Tibial nerve (tissue), 4 donors: Measurements from ENCODE around the gene TBC1D8. TPM values are rescaled to one million over a fixed set of nuclear protein-coding genes. Genes with fewer than 3 reads are reported as not detected.
A peak's percentile ranks its signal among the peaks of the same experiment; 100 is the strongest.

Experiments
- DNase-seq, 2 donors: peaks; one replicate each; pipeline ENCODE4 v3.0.0-alpha.2; 2019; ENCODE audit warnings: low spot score in 2 of 2
- H3K27ac ChIP-seq, 4 donors: fragments of 200-600 bp; sonication (generic) in 3 of 4; one replicate each; pipeline ENCODE4 v1.5.1; 2017 to 2019; ENCODE audit warnings: mild to moderate bottlenecking in 1 of 4
- H3K27me3 ChIP-seq, 2 donors: fragments of 200-600 bp; sonication (generic) in 1 of 2; one replicate each; pipeline versions ENCODE4 v1.5.1 to v1.6.0; 2017 to 2019
- H3K36me3 ChIP-seq, 3 donors: fragments of 200-600 bp; sonication (generic); one replicate each; pipeline ENCODE4 v1.5.1; 2018 to 2019
- H3K4me1 ChIP-seq, 4 donors: fragments of 200-600 bp; sonication (generic) in 3 of 4; one replicate each; pipeline ENCODE4 v1.5.1; 2017 to 2019
- H3K4me3 ChIP-seq, 4 donors: fragments of 200-600 bp; sonication (generic) in 3 of 4; one replicate each; pipeline ENCODE4 v1.5.1; 2017 to 2019; ENCODE audit warnings: mild to moderate bottlenecking in 1 of 4, moderate library complexity in 1 of 4
- H3K9me3 ChIP-seq, 4 donors: fragments of 200-600 bp; sonication (generic) in 3 of 4; one replicate each; pipeline ENCODE4 v1.5.1; 2017 to 2019
- EP300 ChIP-seq, 2 donors: sonication (generic); formaldehyde crosslinking; IDR thresholded peaks; one replicate each; pipeline ENCODE4 v1.6.1; 2017; ENCODE audit warnings: antibody characterized with exemption in 2 of 2, mild to moderate bottlenecking in 1 of 2
- POLR2A ChIP-seq, 2 donors: fragments of 450-650 bp; IDR thresholded peaks; one replicate each; pipeline ENCODE4 v1.6.1; 2017; ENCODE audit warnings: antibody characterized with exemption in 2 of 2, mild to moderate bottlenecking in 2 of 2, moderate library complexity in 2 of 2
- WGBS, 2 donors: methylation state at CpG; one replicate each; pipeline ENCODE4 v1.1.5; 2018; 5-methylcytosine and 5-hydroxymethylcytosine counted together
- total RNA-seq, 4 donors: library from RNA; depleted of rRNA; stranded (reverse); fragments of >200 nt; gene quantifications; one replicate each; pipeline ENCODE4 v1.1.0, GENCODE V29; 2016
- TF ChIP-seq, protein P1 (sequence below), 5 experiments: fragments of 200-600 bp in 3 of 5; fragments of 450-650 bp in 2 of 5; sonication (generic) in 3 of 5; IDR thresholded peaks; one replicate each; pipeline ENCODE4 v1.5.1; 2016 to 2019; ENCODE audit warnings: antibody characterized with exemption in 5 of 5, mild to moderate bottlenecking in 3 of 5, moderate library complexity in 2 of 5

Gene TBC1D8
- total RNA-seq, 4 donors from 2014 or later = 42.4 to 87.9 (median 47.3) TPM

DNA sequence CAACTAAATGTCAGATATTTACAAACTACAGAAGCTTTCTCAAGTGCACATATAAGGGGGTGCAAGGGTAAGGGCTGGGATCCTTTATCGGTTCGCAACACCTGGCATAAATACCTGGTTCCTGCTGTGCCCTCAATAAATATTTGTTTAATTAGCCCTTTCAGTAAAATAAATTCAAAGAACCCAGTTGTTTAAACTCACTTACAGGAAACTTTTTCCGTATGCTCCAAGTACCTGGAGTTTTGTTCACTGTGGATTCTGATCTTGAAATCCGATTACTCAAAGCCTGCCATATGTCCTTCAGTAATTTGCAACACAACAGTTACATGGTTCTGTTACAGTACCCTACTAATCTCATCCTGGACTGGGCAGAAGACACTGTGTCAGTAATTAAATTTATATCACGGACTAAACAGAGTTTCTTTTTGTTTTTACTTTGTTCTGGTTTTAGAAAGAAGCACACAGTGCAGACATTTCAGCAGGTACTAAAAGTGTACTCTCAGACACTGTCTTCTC is 36.9 kb downstream of the TBC1D8 start:
- H3K9me3 ChIP-seq = no peaks in the 10 kb centered on the region
- H3K4me1 ChIP-seq = peaks cover 0 to 51% (median 16%) of the 10 kb centered on the region in 4 donors
- no peaks in the 10 kb centered on the region for H3K36me3 ChIP-seq
- H3K4me3 ChIP-seq = no peak overlapping the region
- H3K27me3 ChIP-seq = no peaks in the 10 kb centered on the region
- no peak overlapping the region for H3K27ac ChIP-seq
- TF ChIP-seq EP300 (IDR thresholded peaks at IDR 0.05) = no peak
- TF ChIP-seq, protein P1, sequence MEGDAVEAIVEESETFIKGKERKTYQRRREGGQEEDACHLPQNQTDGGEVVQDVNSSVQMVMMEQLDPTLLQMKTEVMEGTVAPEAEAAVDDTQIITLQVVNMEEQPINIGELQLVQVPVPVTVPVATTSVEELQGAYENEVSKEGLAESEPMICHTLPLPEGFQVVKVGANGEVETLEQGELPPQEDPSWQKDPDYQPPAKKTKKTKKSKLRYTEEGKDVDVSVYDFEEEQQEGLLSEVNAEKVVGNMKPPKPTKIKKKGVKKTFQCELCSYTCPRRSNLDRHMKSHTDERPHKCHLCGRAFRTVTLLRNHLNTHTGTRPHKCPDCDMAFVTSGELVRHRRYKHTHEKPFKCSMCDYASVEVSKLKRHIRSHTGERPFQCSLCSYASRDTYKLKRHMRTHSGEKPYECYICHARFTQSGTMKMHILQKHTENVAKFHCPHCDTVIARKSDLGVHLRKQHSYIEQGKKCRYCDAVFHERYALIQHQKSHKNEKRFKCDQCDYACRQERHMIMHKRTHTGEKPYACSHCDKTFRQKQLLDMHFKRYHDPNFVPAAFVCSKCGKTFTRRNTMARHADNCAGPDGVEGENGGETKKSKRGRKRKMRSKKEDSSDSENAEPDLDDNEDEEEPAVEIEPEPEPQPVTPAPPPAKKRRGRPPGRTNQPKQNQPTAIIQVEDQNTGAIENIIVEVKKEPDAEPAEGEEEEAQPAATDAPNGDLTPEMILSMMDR (IDR thresholded peaks at IDR 0.05) = no peak
- TF ChIP-seq POLR2A (IDR thresholded peaks at IDR 0.05) = no peak
- 72 to 75% methylated on average over 5 of the region's 5 CpGs for WGBS, 2 donors
- DNase-seq = no peak

DNA sequence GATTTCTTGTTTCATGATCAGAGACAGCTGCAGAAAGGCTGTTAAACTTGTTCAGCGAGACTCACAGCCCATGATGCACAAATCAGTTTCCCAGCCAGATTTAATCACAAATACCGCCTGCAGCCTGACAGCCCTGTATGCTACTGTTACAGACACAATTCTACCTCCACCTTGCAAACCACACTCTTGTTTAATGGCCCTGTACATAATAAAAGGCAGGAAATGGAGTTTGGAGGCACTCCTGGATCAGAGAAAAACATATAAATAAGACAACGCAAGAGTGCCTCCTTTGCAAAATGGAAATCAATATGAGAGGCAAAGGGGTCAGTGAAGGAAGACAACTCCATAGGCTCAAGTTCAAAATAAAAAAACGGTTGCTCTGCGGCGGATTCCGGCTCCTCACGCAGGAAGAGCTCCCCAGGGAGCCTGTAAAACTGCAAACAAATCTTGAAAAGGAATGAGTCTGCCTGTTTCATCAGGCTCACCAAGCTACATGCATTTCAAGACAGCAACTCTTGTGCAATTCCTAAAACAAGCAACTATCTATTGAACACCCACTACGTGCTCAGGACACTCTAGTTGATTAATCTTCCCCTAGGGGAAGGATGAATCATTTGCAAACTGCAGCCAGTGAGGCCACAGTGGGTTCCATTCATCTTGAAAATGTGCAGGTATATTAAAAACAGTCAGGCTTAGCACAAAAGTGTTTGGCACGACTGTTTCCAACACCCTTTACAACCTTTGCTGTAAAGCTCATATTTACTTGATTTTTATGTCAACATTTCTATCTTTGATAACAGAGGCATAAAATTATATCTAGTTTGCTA is 37.5 kb downstream of the TBC1D8 start:
- peaks cover 0 to 46% (median 11%) of the 10 kb centered on the region in 4 donors for H3K4me1 ChIP-seq
- peak overlapping the region in 1 of 4 donors; percentile 17 for H3K27ac ChIP-seq

DNA sequence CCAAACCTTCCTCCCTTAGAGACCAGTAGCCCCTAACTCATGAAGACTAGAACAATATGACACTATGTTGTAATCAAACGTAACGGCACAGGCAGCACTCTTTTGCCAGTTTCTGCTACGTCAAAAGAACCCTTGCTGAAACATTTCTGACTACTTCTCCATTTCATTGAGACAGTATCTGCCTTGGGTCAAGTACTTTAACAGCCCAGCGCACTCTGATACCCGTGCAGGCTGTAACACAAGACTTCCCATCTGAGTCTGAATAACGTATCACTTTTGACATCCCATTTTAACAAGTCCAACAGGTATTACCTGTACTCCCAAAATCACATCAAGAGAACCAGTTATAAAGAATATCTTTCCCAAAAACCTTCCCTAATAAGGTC is 38.4 kb downstream of the TBC1D8 start:
- Histone ChIP-seq H3K4me1 (peaks cover 0 to 46% (median 11%) of the 10 kb centered on the region in 4 donors), H3K27ac (peak overlapping the region in 2 of 4 donors; percentile 17 to 75), H3K27me3 (no peaks in the 10 kb centered on the region), H3K4me3 (no peak overlapping the region), H3K36me3 (no peaks in the 10 kb centered on the region), H3K9me3 (no peaks in the 10 kb centered on the region)
- WGBS, 2 donors = 62 to 73% methylated on average over 6 of the region's 6 CpGs
- peak in 1 of 2 donors; percentile 13 for TF ChIP-seq EP300 (IDR thresholded peaks at IDR 0.05)
- no peak for TF ChIP-seq POLR2A (IDR thresholded peaks at IDR 0.05)
- no peak for DNase-seq

More for the DNA sequence above, 37.5 kb downstream of the TBC1D8 start:
- TF ChIP-seq, protein P1 (IDR thresholded peaks at IDR 0.05) = no peak
- peak in 1 of 2 donors; percentile 52 for TF ChIP-seq EP300 (IDR thresholded peaks at IDR 0.05)
- no peak for TF ChIP-seq POLR2A (IDR thresholded peaks at IDR 0.05)
- no peak overlapping the region for H3K4me3 ChIP-seq
- WGBS, 2 donors = 23 to 30% methylated on average over 10 of the region's 10 CpGs
- no peak for DNase-seq
- H3K36me3 ChIP-seq = no peaks in the 10 kb centered on the region
- H3K9me3 ChIP-seq = no peaks in the 10 kb centered on the region
- no peaks in the 10 kb centered on the region for H3K27me3 ChIP-seq

DNA sequence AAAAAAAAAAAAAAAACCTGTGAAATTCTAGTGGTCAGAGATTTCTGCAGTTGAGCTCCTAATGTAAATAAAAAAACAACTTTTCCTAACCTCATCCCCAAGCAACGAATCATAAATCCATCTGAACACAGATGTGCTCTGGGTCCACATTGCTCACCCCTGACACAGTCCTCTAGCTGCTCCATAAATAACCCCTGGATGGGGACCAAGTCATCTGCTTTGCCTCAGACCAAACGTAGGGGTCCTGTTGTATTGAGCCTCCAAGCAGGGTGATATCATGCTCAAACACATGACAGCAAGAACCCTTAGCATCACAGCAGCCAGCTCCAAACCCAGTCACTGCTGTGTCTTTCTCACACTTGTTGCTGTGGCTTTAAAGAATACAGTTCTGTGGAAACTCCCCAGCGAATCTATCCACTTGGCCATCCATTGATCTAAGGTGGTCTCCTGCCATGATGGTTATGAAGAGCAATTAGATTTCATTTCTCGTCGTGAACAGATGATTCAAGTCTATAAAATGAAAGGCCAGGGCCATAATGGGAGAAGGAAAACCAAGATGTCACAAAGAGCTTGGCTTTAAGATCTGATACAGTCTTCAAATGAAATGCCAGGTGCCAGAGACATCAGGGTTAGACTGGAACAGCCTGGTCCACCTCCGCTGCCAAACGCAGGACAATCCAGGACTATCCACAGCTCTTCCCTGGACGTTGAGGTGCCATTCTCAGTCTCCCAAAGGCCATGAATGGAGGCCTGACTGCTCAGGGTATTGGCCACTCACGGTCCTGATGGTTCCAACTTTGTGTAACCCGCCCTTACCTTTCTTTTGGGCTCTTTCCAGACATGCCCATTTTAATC is 39.0 kb downstream of the TBC1D8 start:
- H3K4me3 ChIP-seq = no peak overlapping the region
- H3K4me1 ChIP-seq = peaks cover 0 to 46% (median 11%) of the 10 kb centered on the region in 4 donors
- H3K9me3 ChIP-seq = no peaks in the 10 kb centered on the region
- DNase-seq = no peak
- TF ChIP-seq EP300 (IDR thresholded peaks at IDR 0.05) (no peak), POLR2A (IDR thresholded peaks at IDR 0.05) (no peak)
- TF ChIP-seq, protein P1 (IDR thresholded peaks at IDR 0.05) = no peak
- no peaks in the 10 kb centered on the region for H3K36me3 ChIP-seq
- WGBS, 2 donors = 75 to 84% methylated on average over 10 of the region's 10 CpGs
- H3K27ac ChIP-seq = peak overlapping the region in 2 of 4 donors; percentile 17 to 75
- H3K27me3 ChIP-seq = no peaks in the 10 kb centered on the region

DNA sequence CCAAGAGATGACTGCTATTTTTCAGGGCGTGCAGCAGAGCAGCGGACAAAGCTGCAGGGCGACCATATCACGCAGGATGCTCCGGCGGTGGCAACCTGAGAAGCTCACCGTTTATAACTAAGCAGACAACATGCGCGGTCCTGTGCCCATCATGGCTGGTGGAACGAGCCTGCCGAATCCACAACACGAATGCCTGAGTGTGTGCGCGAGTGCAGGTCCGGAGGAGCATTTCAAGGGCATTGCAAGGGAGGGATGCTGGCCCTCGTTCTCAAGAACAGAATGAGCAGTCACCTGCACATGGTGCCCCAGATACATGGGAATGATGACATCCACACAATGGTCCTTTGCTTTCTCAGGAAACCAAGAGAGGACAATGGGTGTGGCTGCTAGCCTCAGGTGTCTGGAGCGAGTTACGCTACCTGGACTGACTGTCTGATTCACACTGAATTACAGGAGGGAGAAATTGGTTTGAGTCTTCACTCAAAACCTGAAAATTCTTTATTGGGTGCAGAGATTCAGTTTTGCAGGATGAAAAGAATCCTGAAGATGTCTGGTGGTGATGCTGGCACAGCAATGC is 39.8 kb downstream of the TBC1D8 start:
- Histone ChIP-seq H3K9me3 (no peaks in the 10 kb centered on the region), H3K27me3 (no peaks in the 10 kb centered on the region), H3K27ac (no peak overlapping the region), H3K4me3 (no peak overlapping the region), H3K36me3 (no peaks in the 10 kb centered on the region), H3K4me1 (peaks cover 0 to 46% (median 11%) of the 10 kb centered on the region in 4 donors)
- TF ChIP-seq, protein P1 (IDR thresholded peaks at IDR 0.05) = no peak
- TF ChIP-seq POLR2A (IDR thresholded peaks at IDR 0.05) (no peak), EP300 (IDR thresholded peaks at IDR 0.05) (no peak)
- WGBS, 2 donors = 97% methylated on average over 18 of the region's 18 CpGs
- no peak for DNase-seq
